ENCODE measurements around the gene TM4SF20.

TM4SF20 gene

GRCh38 chr2:227379095-227379494 is at the start of gene TM4SF20:
Gene TM4SF20, minus strand, starts transcription at chr2:227379306. Its CDS starts 38 bp downstream, at chr2:227379268.
- no peak within 1 kb of the TSS for H3K27ac Mint-ChIP-seq
- no peak within 1 kb of the TSS for H3K4me3 Mint-ChIP-seq
- H3K4me1 Mint-ChIP-seq (ENCODE audit: low read depth) = no peaks in the 10 kb centered on the region
- no peaks in the 10 kb centered on the region for H3K36me3 Mint-ChIP-seq (ENCODE audit: low read depth)
- DNase-seq (ENCODE audit: low spot score) = no peak
- no peaks in the 10 kb centered on the region for H3K9me3 Mint-ChIP-seq
- H3K27me3 Mint-ChIP-seq (ENCODE audit: low read depth) = no peaks in the 10 kb centered on the region

- Mint-ChIP-seq H3K27ac (no peak overlapping the region), H3K9me3 (peaks cover 11% of the 10 kb centered on the region), H3K4me3 (no peak overlapping the region), H3K4me1 (ENCODE audit: low read depth) (no peaks in the 10 kb centered on the region), H3K36me3 (ENCODE audit: low read depth) (peaks cover 3% of the 10 kb centered on the region), H3K27me3 (ENCODE audit: low read depth) (no peaks in the 10 kb centered on the region)
- no peak for DNase-seq (ENCODE audit: low spot score)
These were observed 49.7 kb upstream of the TM4SF20 start for GRCh38 chr2:227428731-227429285.

GRCh38 chr2:227423656-227424499 is 44.8 kb upstream of the TM4SF20 start:
- H3K27ac Mint-ChIP-seq = no peak overlapping the region
- no peaks in the 10 kb centered on the region for H3K9me3 Mint-ChIP-seq
- no peaks in the 10 kb centered on the region for H3K27me3 Mint-ChIP-seq (ENCODE audit: low read depth)
- H3K36me3 Mint-ChIP-seq (ENCODE audit: low read depth) = no peaks in the 10 kb centered on the region
- H3K4me1 Mint-ChIP-seq (ENCODE audit: low read depth) = no peaks in the 10 kb centered on the region
- DNase-seq (ENCODE audit: low spot score) = no peak
- no peak overlapping the region for H3K4me3 Mint-ChIP-seq

GRCh38 chr2:227420087-227421052 is 41.3 kb upstream of the TM4SF20 start:
- Mint-ChIP-seq H3K4me1 (ENCODE audit: low read depth) (peaks cover 6% of the 10 kb centered on the region), H3K36me3 (ENCODE audit: low read depth) (no peaks in the 10 kb centered on the region), H3K4me3 (no peak overlapping the region), H3K9me3 (no peaks in the 10 kb centered on the region), H3K27ac (no peak overlapping the region), H3K27me3 (ENCODE audit: low read depth) (no peaks in the 10 kb centered on the region)
- DNase-seq (ENCODE audit: low spot score) = no peak

- Mint-ChIP-seq H3K36me3 (ENCODE audit: low read depth) (no peaks in the 10 kb centered on the region), H3K4me1 (ENCODE audit: low read depth) (peaks cover 13% of the 10 kb centered on the region), H3K9me3 (no peaks in the 10 kb centered on the region), H3K27me3 (ENCODE audit: low read depth) (no peaks in the 10 kb centered on the region), H3K27ac (no peak overlapping the region), H3K4me3 (no peak overlapping the region)
- DNase-seq (ENCODE audit: low spot score) = no peak
These were observed 37.6 kb upstream of the TM4SF20 start for GRCh38 chr2:227416701-227417100.

GRCh38 chr2:227415538-227416424 is 36.7 kb upstream of the TM4SF20 start:
- no peak overlapping the region for H3K4me3 Mint-ChIP-seq
- no peak for DNase-seq (ENCODE audit: low spot score)
- H3K36me3 Mint-ChIP-seq (ENCODE audit: low read depth) = no peaks in the 10 kb centered on the region
- no peaks in the 10 kb centered on the region for H3K27me3 Mint-ChIP-seq (ENCODE audit: low read depth)
- H3K9me3 Mint-ChIP-seq = no peaks in the 10 kb centered on the region
- peaks cover 21% of the 10 kb centered on the region for H3K4me1 Mint-ChIP-seq (ENCODE audit: low read depth)
- H3K27ac Mint-ChIP-seq = no peak overlapping the region

- DNase-seq (ENCODE audit: low spot score) = no peak
- Mint-ChIP-seq H3K9me3 (no peaks in the 10 kb centered on the region), H3K4me3 (no peak overlapping the region), H3K27me3 (ENCODE audit: low read depth) (no peaks in the 10 kb centered on the region), H3K36me3 (ENCODE audit: low read depth) (no peaks in the 10 kb centered on the region), H3K27ac (no peak overlapping the region), H3K4me1 (ENCODE audit: low read depth) (peaks cover 21% of the 10 kb centered on the region)
These were observed 35.7 kb upstream of the TM4SF20 start for GRCh38 chr2:227414846-227415245.

- Mint-ChIP-seq H3K27ac (no peak overlapping the region), H3K4me3 (no peak overlapping the region), H3K9me3 (no peaks in the 10 kb centered on the region), H3K36me3 (ENCODE audit: low read depth) (no peaks in the 10 kb centered on the region), H3K4me1 (ENCODE audit: low read depth) (peaks cover 21% of the 10 kb centered on the region), H3K27me3 (ENCODE audit: low read depth) (no peaks in the 10 kb centered on the region)
- DNase-seq (ENCODE audit: low spot score) = no peak
These were observed 34.3 kb upstream of the TM4SF20 start for GRCh38 chr2:227413371-227413770.

- no peak for DNase-seq (ENCODE audit: low spot score)
- Mint-ChIP-seq H3K9me3 (no peaks in the 10 kb centered on the region), H3K36me3 (ENCODE audit: low read depth) (no peaks in the 10 kb centered on the region), H3K4me3 (no peak overlapping the region), H3K27ac (no peak overlapping the region), H3K27me3 (ENCODE audit: low read depth) (no peaks in the 10 kb centered on the region), H3K4me1 (ENCODE audit: low read depth) (peaks cover 21% of the 10 kb centered on the region)
These were observed 33.8 kb upstream of the TM4SF20 start for GRCh38 chr2:227412877-227413276.

- Mint-ChIP-seq H3K4me3 (no peak overlapping the region), H3K4me1 (ENCODE audit: low read depth) (peaks cover 21% of the 10 kb centered on the region)
These were observed 32.9 kb upstream of the TM4SF20 start for GRCh38 chr2:227411990-227412350.

GRCh38 chr2:227411320-227411989 is 32.3 kb upstream of the TM4SF20 start:
- DNase-seq (ENCODE audit: low spot score) = peak; percentile 76
- Mint-ChIP-seq H3K27ac (peak overlapping the region; percentile 10), H3K27me3 (ENCODE audit: low read depth) (no peaks in the 10 kb centered on the region), H3K4me1 (ENCODE audit: low read depth) (peaks cover 21% of the 10 kb centered on the region), H3K36me3 (ENCODE audit: low read depth) (no peaks in the 10 kb centered on the region), H3K4me3 (no peak overlapping the region), H3K9me3 (no peaks in the 10 kb centered on the region)

More at GRCh38 chr2:227411990-227412350, 32.9 kb upstream of the TM4SF20 start:
- no peak for DNase-seq (ENCODE audit: low spot score)
- Mint-ChIP-seq H3K36me3 (ENCODE audit: low read depth) (no peaks in the 10 kb centered on the region), H3K27me3 (ENCODE audit: low read depth) (no peaks in the 10 kb centered on the region), H3K27ac (no peak overlapping the region), H3K9me3 (no peaks in the 10 kb centered on the region)

- Mint-ChIP-seq H3K4me3 (no peak overlapping the region), H3K4me1 (ENCODE audit: low read depth) (peaks cover 19% of the 10 kb centered on the region), H3K27ac (no peak overlapping the region), H3K9me3 (no peaks in the 10 kb centered on the region), H3K27me3 (ENCODE audit: low read depth) (no peaks in the 10 kb centered on the region), H3K36me3 (ENCODE audit: low read depth) (no peaks in the 10 kb centered on the region)
- DNase-seq (ENCODE audit: low spot score) = no peak
These were observed 31.1 kb upstream of the TM4SF20 start for GRCh38 chr2:227410191-227410590.

Measured in T-helper 2 cell treated with Interferon-gamma antibody and Interleukin-4, amounts not matched to agents 5 μg/mL and 100 μg/mL, for 36 hours (primary cell).